Measurements from ENCODE around the gene PRPF6. TPM values are rescaled to one million over a fixed set of nuclear protein-coding genes. Genes with fewer than 3 reads are reported as not detected.

Gene PRPF6
- total and polyA plus RNA-seq, 2 of the 13 experiments (the other 11 are each of a cell fraction or from before 2014, with no cell fraction given), result 63.7 to 101 TPM

DNA sequence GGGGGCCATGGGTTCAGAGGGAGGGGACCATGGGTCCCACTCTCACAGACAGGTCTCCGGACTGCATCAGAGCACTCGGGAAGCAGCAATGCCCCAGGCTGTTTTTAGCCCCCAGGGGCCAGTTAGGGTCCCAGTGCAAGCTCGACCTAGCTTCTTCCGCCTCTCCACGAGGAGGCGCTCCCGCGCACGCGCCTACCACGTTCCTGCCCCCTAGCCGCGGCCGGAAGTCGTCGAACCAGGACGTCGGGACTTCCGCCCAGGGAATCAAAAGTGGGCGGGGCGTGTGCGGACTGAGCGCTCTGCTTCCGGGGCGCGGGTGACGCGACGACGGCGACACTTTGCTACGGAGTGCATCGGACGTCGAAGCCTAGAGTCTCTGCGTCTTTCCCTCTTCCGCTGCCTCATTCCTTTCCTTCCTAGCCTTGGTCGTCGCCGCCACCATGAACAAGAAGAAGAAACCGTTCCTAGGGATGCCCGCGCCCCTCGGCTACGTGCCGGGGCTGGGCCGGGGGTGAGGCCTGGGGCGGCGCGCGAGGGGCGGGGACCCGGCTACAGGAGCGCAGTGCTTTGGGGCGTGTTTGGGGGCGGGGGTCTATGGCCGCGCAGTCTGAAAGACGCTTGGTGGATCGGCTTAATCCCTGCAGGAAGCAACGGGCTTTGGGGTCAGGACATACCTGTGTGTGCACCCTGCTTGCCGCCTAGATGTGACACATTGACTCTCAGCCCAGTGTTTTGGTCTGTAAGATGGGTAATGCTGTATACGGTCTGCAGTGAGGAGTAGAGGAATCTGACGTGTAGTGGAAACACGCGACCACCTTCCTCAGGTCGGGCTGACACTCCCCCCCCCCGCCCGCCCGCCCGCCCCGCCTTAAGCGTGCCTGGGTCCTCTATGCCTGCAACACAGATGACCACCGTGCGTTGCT is at the start of gene PRPF6 (continued):
- TF ChIP-seq ZEB1 (IDR thresholded peaks at IDR 0.05; ENCODE audit: insufficient replicate concordance, low read depth), result peak; percentile 20
- peak; percentile 98 for TF ChIP-seq ZIK1 (CRISPR knock-in tag; IDR thresholded peaks at IDR 0.05; ENCODE audit: borderline replicate concordance, low read depth)
- no peak for TF ChIP-seq SMAD9 (CRISPR knock-in tag; IDR thresholded peaks at IDR 0.05)
- peak; percentile 98 for TF ChIP-seq ZBTB7B (CRISPR knock-in tag; IDR thresholded peaks at IDR 0.05)
- TF ChIP-seq KDM6A (CRISPR knock-in tag; IDR thresholded peaks at IDR 0.05; ENCODE audit: low read depth), result peak; percentile 44; the same call in 1 of the 2 replicates
- peak; percentile 91 for TF ChIP-seq POLR2AphosphoS5 (IDR thresholded peaks at IDR 0.05; ENCODE audit: low read depth, low read length)
- TF ChIP-seq IRX3 (CRISPR knock-in tag; IDR thresholded peaks at IDR 0.05; ENCODE audit: borderline replicate concordance, low read depth), result no peak
- peak; percentile 92 for TF ChIP-seq SP2 (CRISPR knock-in tag; IDR thresholded peaks at IDR 0.05)
- peak; percentile 97 for TF ChIP-seq ZNF230 (CRISPR knock-in tag; IDR thresholded peaks at IDR 0.05)
- 0 out of 2 replicates have a peak, but pooled peaks have one; percentile 31 for TF ChIP-seq JUNB (CRISPR knock-in tag; IDR thresholded peaks at IDR 0.05; ENCODE audit: borderline replicate concordance)
- TF ChIP-seq ZNF234 (CRISPR knock-in tag; conservative IDR thresholded peaks at IDR 0.05), result 0 out of 2 replicates have a peak, but pooled peaks have one; percentile 32
- TF ChIP-seq PAF1 (CRISPR knock-in tag; IDR thresholded peaks at IDR 0.05), result peak; percentile 36; the same call in 1 of the 2 replicates
- TF ChIP-seq ZNF17 (CRISPR knock-in tag; IDR thresholded peaks at IDR 0.05), result no peak
- peak; percentile 4; the same call in 1 of the 2 replicates for TF ChIP-seq RFX1 (IDR thresholded peaks at IDR 0.05)
- TF ChIP-seq, protein P1, sequence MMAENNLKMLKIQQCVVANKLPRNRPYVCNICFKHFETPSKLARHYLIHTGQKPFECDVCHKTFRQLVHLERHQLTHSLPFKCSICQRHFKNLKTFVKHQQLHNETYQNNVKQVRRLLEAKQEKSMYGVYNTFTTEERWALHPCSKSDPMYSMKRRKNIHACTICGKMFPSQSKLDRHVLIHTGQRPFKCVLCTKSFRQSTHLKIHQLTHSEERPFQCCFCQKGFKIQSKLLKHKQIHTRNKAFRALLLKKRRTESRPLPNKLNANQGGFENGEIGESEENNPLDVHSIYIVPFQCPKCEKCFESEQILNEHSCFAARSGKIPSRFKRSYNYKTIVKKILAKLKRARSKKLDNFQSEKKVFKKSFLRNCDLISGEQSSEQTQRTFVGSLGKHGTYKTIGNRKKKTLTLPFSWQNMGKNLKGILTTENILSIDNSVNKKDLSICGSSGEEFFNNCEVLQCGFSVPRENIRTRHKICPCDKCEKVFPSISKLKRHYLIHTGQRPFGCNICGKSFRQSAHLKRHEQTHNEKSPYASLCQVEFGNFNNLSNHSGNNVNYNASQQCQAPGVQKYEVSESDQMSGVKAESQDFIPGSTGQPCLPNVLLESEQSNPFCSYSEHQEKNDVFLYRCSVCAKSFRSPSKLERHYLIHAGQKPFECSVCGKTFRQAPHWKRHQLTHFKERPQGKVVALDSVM (CRISPR knock-in tag; IDR thresholded peaks at IDR 0.05), result peak; percentile 61; the same call in 1 of the 2 replicates
- TF ChIP-seq SCMH1 (CRISPR knock-in tag; IDR thresholded peaks at IDR 0.05; ENCODE audit: borderline replicate concordance), result no peak
- TF ChIP-seq ZNF737 (CRISPR knock-in tag; IDR thresholded peaks at IDR 0.05; ENCODE audit: borderline replicate concordance), result peak; percentile 89; the same call in 1 of the 2 replicates
- TF ChIP-seq CBX2 (IDR thresholded peaks at IDR 0.05; ENCODE audit: low read depth, low read length), result no peak
- peak; percentile 97; the same call in 1 of the 2 replicates for TF ChIP-seq CBX2 (CRISPR knock-in tag; IDR thresholded peaks at IDR 0.05; ENCODE audit: low read depth)
- no peak for TF ChIP-seq KAT2B (IDR thresholded peaks at IDR 0.05; ENCODE audit: borderline replicate concordance, low read depth, low read length)
- peak; percentile 89 for TF ChIP-seq HOXD1 (CRISPR knock-in tag; IDR thresholded peaks at IDR 0.05)
- peak; percentile 81 for TF ChIP-seq HOXA7 (CRISPR knock-in tag; IDR thresholded peaks at IDR 0.05)
- peak; percentile 88; the same call in 1 of the 2 replicates for TF ChIP-seq ZNF441 (CRISPR knock-in tag; IDR thresholded peaks at IDR 0.05; ENCODE audit: borderline replicate concordance)
- peak; percentile 85 for TF ChIP-seq TSC22D2 (CRISPR knock-in tag; IDR thresholded peaks at IDR 0.05; ENCODE audit: borderline replicate concordance)
- TF ChIP-seq, protein P2, sequence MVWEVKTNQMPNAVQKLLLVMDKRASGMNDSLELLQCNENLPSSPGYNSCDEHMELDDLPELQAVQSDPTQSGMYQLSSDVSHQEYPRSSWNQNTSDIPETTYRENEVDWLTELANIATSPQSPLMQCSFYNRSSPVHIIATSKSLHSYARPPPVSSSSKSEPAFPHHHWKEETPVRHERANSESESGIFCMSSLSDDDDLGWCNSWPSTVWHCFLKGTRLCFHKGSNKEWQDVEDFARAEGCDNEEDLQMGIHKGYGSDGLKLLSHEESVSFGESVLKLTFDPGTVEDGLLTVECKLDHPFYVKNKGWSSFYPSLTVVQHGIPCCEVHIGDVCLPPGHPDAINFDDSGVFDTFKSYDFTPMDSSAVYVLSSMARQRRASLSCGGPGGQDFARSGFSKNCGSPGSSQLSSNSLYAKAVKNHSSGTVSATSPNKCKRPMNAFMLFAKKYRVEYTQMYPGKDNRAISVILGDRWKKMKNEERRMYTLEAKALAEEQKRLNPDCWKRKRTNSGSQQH (CRISPR knock-in tag; IDR thresholded peaks at IDR 0.05; ENCODE audit: low read depth), result peak; percentile 93
- peak; percentile 82; the same call in 1 of the 2 replicates for TF ChIP-seq KLF13 (CRISPR knock-in tag; IDR thresholded peaks at IDR 0.05)
- TF ChIP-seq, protein P3, sequence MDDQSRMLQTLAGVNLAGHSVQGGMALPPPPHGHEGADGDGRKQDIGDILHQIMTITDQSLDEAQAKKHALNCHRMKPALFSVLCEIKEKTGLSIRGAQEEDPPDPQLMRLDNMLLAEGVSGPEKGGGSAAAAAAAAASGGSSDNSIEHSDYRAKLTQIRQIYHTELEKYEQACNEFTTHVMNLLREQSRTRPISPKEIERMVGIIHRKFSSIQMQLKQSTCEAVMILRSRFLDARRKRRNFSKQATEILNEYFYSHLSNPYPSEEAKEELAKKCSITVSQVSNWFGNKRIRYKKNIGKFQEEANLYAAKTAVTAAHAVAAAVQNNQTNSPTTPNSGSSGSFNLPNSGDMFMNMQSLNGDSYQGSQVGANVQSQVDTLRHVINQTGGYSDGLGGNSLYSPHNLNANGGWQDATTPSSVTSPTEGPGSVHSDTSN (CRISPR knock-in tag; IDR thresholded peaks at IDR 0.05; ENCODE audit: borderline replicate concordance), result no peak

Data from HepG2 (cell line).